ENCODE measurements around the gene CACNA2D3. TPM values are rescaled to one million over a fixed set of nuclear protein-coding genes. Genes with fewer than 3 reads are reported as not detected.

The CACNA2D3 gene
- polyA plus RNA-seq, 2 of the 4 experiments (the other 2 are of a cell fraction): 0.04 to 0.05 TPM

GRCh38 chr3:54376142-54376807, 253.9 kb downstream of the CACNA2D3 start:
- no peak overlapping the region for H3K27ac ChIP-seq
- FAIRE-seq (no peak), ATAC-seq (no peak), DNase-seq (ENCODE audit: low read depth in 1 of 2, low spot score in 1 of 2) (no peak)
- H3K4me1 ChIP-seq: no peaks in the 10 kb centered on the region
- 47% methylated on average over 6 of the region's 6 CpGs for WGBS (ENCODE audit: missing lambda C conversion rate)
- H3K4me3 ChIP-seq: no peak overlapping the region
- no peak for TF ChIP-seq MYC (IDR thresholded peaks at IDR 0.05; ENCODE audit: borderline replicate concordance, low read length)
- no peak for TF ChIP-seq RARB (CRISPR knock-in tag; IDR thresholded peaks at IDR 0.05)
- no peak for TF ChIP-seq JUN (IDR thresholded peaks at IDR 0.05)
- TF ChIP-seq PBX3 (IDR thresholded peaks at IDR 0.05): no peak
- TF ChIP-seq HDAC2 (IDR thresholded peaks at IDR 0.05): no peak
- TF ChIP-seq, protein P1, sequence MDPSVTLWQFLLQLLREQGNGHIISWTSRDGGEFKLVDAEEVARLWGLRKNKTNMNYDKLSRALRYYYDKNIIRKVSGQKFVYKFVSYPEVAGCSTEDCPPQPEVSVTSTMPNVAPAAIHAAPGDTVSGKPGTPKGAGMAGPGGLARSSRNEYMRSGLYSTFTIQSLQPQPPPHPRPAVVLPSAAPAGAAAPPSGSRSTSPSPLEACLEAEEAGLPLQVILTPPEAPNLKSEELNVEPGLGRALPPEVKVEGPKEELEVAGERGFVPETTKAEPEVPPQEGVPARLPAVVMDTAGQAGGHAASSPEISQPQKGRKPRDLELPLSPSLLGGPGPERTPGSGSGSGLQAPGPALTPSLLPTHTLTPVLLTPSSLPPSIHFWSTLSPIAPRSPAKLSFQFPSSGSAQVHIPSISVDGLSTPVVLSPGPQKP (IDR thresholded peaks at IDR 0.05; ENCODE audit: low read depth, low read length): no peak
- no peak for TF ChIP-seq RNF2 (IDR thresholded peaks at IDR 0.05; ENCODE audit: borderline replicate concordance, low read depth)
- no peak for TF ChIP-seq KDM1A (IDR thresholded peaks at IDR 0.05; ENCODE audit: low read depth)
- no peak for TF ChIP-seq HEYL (CRISPR knock-in tag; IDR thresholded peaks at IDR 0.05)
- TF ChIP-seq CBX8 (IDR thresholded peaks at IDR 0.05): no peak
- TF ChIP-seq JUNB (IDR thresholded peaks at IDR 0.05): no peak
- no peak overlapping the region for H3K4me2 ChIP-seq
- H3K9me3 ChIP-seq: no peaks in the 10 kb centered on the region
- CTCF ChIA-PET: interaction anchor here (1.0 kb wide), 1 partner anchor 438 kb away, joined by 3 read pairs; no protein-coding TSS in a partner anchor
- POLR2A ChIA-PET: no interaction called here

GRCh38 chr3:54376939-54377578, 254.7 kb downstream of the CACNA2D3 start:
- H3K4me1 ChIP-seq: no peaks in the 10 kb centered on the region
- POLR2A ChIA-PET: no interaction called here
- DNase-seq (ENCODE audit: low read depth in 1 of 2, low spot score in 1 of 2) (no peak), ATAC-seq (no peak), FAIRE-seq (no peak)
- H3K4me2 ChIP-seq: no peak overlapping the region
- no peak overlapping the region for H3K27ac ChIP-seq
- no peaks in the 10 kb centered on the region for H3K9me3 ChIP-seq
- 0% methylated on average over 4 of the region's 4 CpGs for WGBS (ENCODE audit: missing lambda C conversion rate)
- no peak for TF ChIP-seq KDM1A (IDR thresholded peaks at IDR 0.05; ENCODE audit: low read depth)
- CTCF ChIA-PET: interaction anchor here (1.0 to 1.2 kb wide), 2 partner anchors 52 to 438 kb away, joined by 3 to 4 read pairs; no protein-coding TSS in a partner anchor
- no peak overlapping the region for H3K4me3 ChIP-seq

- no peak overlapping the region for H3K4me3 ChIP-seq
- FAIRE-seq: no peak
- no peaks in the 10 kb centered on the region for H3K4me1 ChIP-seq
- ChIA-PET POLR2A (no interaction called here), CTCF (interaction anchor here (1.2 kb wide), 2 partner anchors 17 to 51 kb away, joined by 3 to 4 read pairs; no protein-coding TSS in a partner anchor)
- H3K27ac ChIP-seq: no peak overlapping the region
- WGBS (ENCODE audit: missing lambda C conversion rate): 41% methylated on average over 5 of the region's 5 CpGs
- ATAC-seq: no peak
- no peak for DNase-seq (ENCODE audit: low read depth in 1 of 2, low spot score in 1 of 2)
- no peak overlapping the region for H3K4me2 ChIP-seq
- no peaks in the 10 kb centered on the region for H3K9me3 ChIP-seq
- TF ChIP-seq ESRRA (IDR thresholded peaks at IDR 0.05; ENCODE audit: borderline replicate concordance, low read length): no peak
- no peak for TF ChIP-seq EHF (CRISPR knock-in tag; IDR thresholded peaks at IDR 0.05)
- no peak for TF ChIP-seq SREBF2 (IDR thresholded peaks at IDR 0.05)
- TF ChIP-seq RFX5 (IDR thresholded peaks at IDR 0.05): no peak
- TF ChIP-seq HES2 (IDR thresholded peaks at IDR 0.05): no peak
Measured at GRCh38 chr3:54378184-54378583, 255.8 kb downstream of the CACNA2D3 start.

DNA sequence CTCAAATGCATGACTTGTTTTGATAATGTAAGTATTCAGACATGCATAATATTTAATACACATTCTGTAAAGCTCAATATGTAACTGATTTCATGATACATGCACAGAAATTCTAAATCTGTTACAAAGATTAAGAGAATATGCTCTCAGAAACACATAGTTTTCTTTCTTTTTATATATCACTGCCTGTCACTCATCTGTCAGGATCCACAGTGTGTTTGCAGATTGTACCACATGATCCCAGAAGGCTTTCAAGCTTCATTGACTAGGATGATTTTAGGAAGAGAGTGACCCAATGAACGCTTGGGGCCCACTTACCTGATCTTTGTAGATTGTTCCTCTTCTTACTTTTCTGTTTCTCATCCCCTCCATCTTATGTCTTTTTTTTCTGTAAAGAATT, 261.9 kb downstream of the CACNA2D3 start:
- Histone ChIP-seq H3K27ac (no peak overlapping the region), H3K4me2 (no peak overlapping the region), H3K4me3 (no peak overlapping the region), H3K9me3 (no peaks in the 10 kb centered on the region), H3K4me1 (no peaks in the 10 kb centered on the region)
- CTCF ChIA-PET: no interaction called here
- WGBS (ENCODE audit: missing lambda C conversion rate): 4% methylated on average over 1 of the region's 1 CpG
- DNase-seq (ENCODE audit: low read depth in 1 of 2, low spot score in 1 of 2) (no peak), FAIRE-seq (no peak), ATAC-seq (no peak)
- POLR2A ChIA-PET: no interaction called here
- TF ChIP-seq EP300 (IDR thresholded peaks at IDR 0.05) (no peak), MAFK (IDR thresholded peaks at IDR 0.05; ENCODE audit: partially characterized antibody) (no peak), RAD21 (conservative IDR thresholded peaks at IDR 0.05 in 1 of 2, IDR thresholded peaks at IDR 0.05 in 1 of 2) (no peak), RARB (CRISPR knock-in tag; IDR thresholded peaks at IDR 0.05) (no peak), CBX2 (IDR thresholded peaks at IDR 0.05; ENCODE audit: borderline replicate concordance, low read depth) (no peak), NPAS2 (CRISPR knock-in tag; IDR thresholded peaks at IDR 0.05; ENCODE audit: borderline replicate concordance) (no peak), NFE2L2 (conservative IDR thresholded peaks at IDR 0.05; ENCODE audit: low read length) (no peak), HES2 (IDR thresholded peaks at IDR 0.05) (no peak), FOXS1 (CRISPR knock-in tag; IDR thresholded peaks at IDR 0.05) (no peak), KDM1A (IDR thresholded peaks at IDR 0.05; ENCODE audit: low read depth) (no peak), CTCF (IDR thresholded peaks at IDR 0.05) (no peak), SREBF2 (IDR thresholded peaks at IDR 0.05) (no peak), NR3C1 (IDR thresholded peaks at IDR 0.05) (no peak), POLR2A (IDR thresholded peaks at IDR 0.05; ENCODE audit: low read length) (no peak), CEBPB (IDR thresholded peaks at IDR 0.05) (no peak), ZC3H11A (IDR thresholded peaks at IDR 0.05) (no peak)

Data from A549 (cell line).